SJCRH30 (cell line): Measurements from ENCODE around the gene ITGB7. TPM values are rescaled to one million over a fixed set of nuclear protein-coding genes. Genes with fewer than 3 reads are reported as not detected.
A peak's percentile ranks its signal among the peaks of the same experiment; 100 is the strongest.
"Not testable (repeated sequence)": the region's sequence is repeated elsewhere in the genome, so short reads cannot be mapped to it uniquely, and the experiment has no call there.

Source experiments
- DNase-seq, 2 experiments: peaks; one replicate each; pipeline ENCODE4 v3.0.0-alpha.2; 2015 to 2020
- H3K27ac ChIP-seq: fragments of 250-450 bp; sonication (Bioruptor Pico); 2 replicates; pipeline ENCODE4 v1.5.1; 2020; ENCODE audit warnings: mild to moderate bottlenecking, moderate library complexity
- H3K27me3 ChIP-seq: fragments of 250-450 bp; sonication (Bioruptor Pico); 2 replicates; pipeline ENCODE4 v1.5.1; 2020; ENCODE audit warnings: mild to moderate bottlenecking, moderate library complexity
- H3K36me3 ChIP-seq: fragments of 250-450 bp; sonication (Bioruptor Pico); 2 replicates; pipeline ENCODE4 v1.5.1; 2020; ENCODE audit warnings: mild to moderate bottlenecking, moderate library complexity
- H3K4me1 ChIP-seq: fragments of 250-450 bp; sonication (Bioruptor Pico); 2 replicates; pipeline ENCODE4 v1.5.1; 2020; ENCODE audit warnings: mild to moderate bottlenecking, moderate library complexity
- H3K4me3 ChIP-seq: fragments of 250-450 bp; sonication (Bioruptor Pico); 2 replicates; pipeline ENCODE4 v1.5.1; 2020; ENCODE audit warnings: mild to moderate bottlenecking, moderate library complexity
- H3K9me3 ChIP-seq: fragments of 250-450 bp; sonication (Bioruptor Pico); replicated peaks from 2 replicates; pipeline ENCODE4 v1.5.1; 2020; ENCODE audit warnings: mild to moderate bottlenecking, moderate library complexity
- total RNA-seq: library from RNA; depleted of rRNA; stranded (reverse); fragments of >200 nt; shearing (Covaris generic); gene quantifications from 2 replicates; pipeline ENCODE4 v1.2.3, GENCODE V29; 2014

Gene ITGB7
- total RNA-seq, 1 experiment from 2014 or later, result not detected

DNA sequence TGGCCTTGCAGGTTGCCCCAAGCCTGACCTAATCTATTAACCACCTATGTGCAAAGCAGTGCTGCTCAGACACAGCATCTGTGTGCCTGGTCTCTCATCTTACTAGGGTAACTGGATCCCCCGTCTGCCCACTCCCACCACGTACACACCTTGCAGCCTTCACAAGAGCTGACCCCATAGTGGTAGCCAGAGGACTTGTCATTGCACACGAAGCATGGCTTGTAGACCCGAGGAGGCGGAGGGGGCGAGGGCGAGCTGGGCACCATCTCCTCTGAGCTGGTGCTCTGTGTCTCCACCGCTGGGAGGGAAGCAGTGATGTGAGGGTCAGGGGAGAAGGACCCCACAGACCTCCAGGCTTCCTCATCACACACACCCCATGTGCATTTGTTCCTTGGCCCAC, 8.4 kb upstream of the ITGB7 start:
- Histone ChIP-seq H3K27ac (no peak overlapping the region), H3K4me1 (peaks cover 8% of the 10 kb centered on the region; the same call in 1 of the 2 replicates), H3K36me3 (no peaks in the 10 kb centered on the region), H3K27me3 (peaks cover 11% of the 10 kb centered on the region; the same call in 1 of the 2 replicates), H3K4me3 (no peak overlapping the region), H3K9me3 (no peaks in the 10 kb centered on the region)
- no peak for DNase-seq

DNA sequence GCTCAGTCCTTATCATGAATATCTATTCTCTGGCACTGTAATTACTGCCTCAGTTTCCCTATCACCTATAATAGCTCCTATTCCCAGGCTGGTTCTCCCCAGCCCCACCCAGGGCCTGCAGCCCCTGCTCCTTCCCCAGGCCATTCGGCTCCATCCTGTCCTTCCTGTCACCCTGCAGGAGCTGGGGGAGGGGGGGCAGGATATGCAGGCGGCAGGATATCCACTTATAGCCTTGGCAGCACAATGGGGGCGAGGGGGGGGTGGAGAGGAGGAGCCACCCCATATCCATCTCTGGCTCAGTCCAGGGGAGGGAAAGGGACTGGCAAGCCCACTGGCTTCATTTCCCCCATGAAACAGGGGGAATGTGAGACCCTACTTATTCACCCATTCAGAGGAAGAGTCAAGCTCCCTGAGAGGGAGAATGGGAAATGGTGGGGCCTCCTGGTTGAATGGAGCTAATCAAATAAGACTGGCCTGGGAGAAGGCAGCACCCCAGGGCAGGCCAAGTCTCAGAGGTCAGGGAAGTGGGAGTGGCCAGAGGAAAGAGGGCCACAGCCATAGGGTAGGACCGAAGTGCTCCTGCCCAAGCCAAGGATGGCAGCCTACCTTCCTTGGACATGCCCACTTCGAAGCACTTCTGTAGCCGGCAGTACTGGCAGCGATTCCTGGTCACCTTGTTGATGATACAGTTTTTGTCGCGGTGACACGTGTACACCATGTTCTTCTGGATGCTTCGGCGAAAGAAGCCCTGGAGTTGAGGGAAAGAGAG, 7.8 kb upstream of the ITGB7 start:
- H3K27me3 ChIP-seq, result peaks cover 10% of the 10 kb centered on the region; the same call in 1 of the 2 replicates
- no peak overlapping the region for H3K4me3 ChIP-seq
- H3K27ac ChIP-seq, result no peak overlapping the region
- H3K4me1 ChIP-seq, result peaks cover 8% of the 10 kb centered on the region; the same call in 1 of the 2 replicates
- no peaks in the 10 kb centered on the region for H3K9me3 ChIP-seq
- DNase-seq, result no peak
- no peaks in the 10 kb centered on the region for H3K36me3 ChIP-seq

DNA sequence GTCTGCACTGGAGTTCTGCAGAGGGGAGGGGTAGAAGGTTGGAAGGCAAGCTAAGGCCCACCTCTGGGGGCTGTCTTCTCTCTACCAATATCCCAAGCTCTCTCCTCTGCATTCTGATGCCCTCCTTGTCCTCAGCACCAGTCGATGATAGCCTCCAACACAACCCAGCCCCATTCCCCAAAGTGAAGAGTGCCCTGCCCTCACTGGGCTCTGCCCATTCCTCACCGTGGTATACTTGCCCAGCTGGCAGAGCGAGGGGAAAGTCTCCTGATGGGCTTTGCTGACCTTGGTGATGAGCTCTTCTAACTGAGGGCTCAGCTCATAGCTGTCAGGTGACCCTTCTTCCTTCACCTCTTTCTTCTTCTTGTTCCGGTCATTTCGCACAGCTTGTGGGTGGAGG, 7.2 kb upstream of the ITGB7 start:
- Histone ChIP-seq H3K9me3 (no peaks in the 10 kb centered on the region), H3K4me3 (no peak overlapping the region), H3K4me1 (peaks cover 3% of the 10 kb centered on the region; the same call in 1 of the 2 replicates), H3K27me3 (peaks cover 4% of the 10 kb centered on the region; the same call in 1 of the 2 replicates), H3K27ac (no peak overlapping the region), H3K36me3 (no peaks in the 10 kb centered on the region)
- no peak for DNase-seq

GRCh38 chr12:53213348-53213747, 6.3 kb upstream of the ITGB7 start:
- Histone ChIP-seq H3K27ac (no peak overlapping the region), H3K36me3 (no peaks in the 10 kb centered on the region), H3K9me3 (no peaks in the 10 kb centered on the region), H3K4me1 (no peaks in the 10 kb centered on the region), H3K4me3 (no peak overlapping the region), H3K27me3 (no peaks in the 10 kb centered on the region)
- DNase-seq, result peak; percentile 82 to 86

DNA sequence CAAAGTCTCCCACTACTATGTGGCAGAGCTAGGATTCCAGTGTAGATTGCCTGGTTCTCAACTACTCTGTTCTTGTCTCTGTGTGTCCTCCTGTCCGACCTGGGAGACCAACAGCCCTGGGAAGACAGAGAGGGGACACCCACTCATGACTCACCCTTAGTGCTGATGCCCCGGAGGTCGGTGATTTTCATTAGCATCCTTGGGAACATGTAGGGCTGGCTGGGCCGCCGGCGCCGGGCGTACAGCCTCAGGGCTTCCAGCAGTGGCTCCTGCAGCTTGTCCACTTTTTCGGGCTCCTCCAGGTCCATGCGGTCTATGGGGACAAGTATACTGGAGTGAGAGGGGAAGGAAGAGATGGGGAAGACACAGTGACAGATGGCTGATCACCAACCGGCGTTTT, 5.9 kb upstream of the ITGB7 start:
- H3K4me3 ChIP-seq, result no peak overlapping the region
- no peaks in the 10 kb centered on the region for H3K9me3 ChIP-seq
- no peaks in the 10 kb centered on the region for H3K4me1 ChIP-seq
- no peaks in the 10 kb centered on the region for H3K36me3 ChIP-seq
- no peak for DNase-seq
- no peak overlapping the region for H3K27ac ChIP-seq
- H3K27me3 ChIP-seq, result no peaks in the 10 kb centered on the region

GRCh38 chr12:53211476-53212381, 4.7 kb upstream of the ITGB7 start:
- H3K4me3 ChIP-seq, result no peak overlapping the region
- no peaks in the 10 kb centered on the region for H3K9me3 ChIP-seq
- H3K27ac ChIP-seq, result no peak overlapping the region
- no peaks in the 10 kb centered on the region for H3K36me3 ChIP-seq
- no peaks in the 10 kb centered on the region for H3K27me3 ChIP-seq
- peak in 1 of 2 experiments; percentile 37 for DNase-seq
- peaks cover 1% of the 10 kb centered on the region; the same call in 1 of the 2 replicates for H3K4me1 ChIP-seq

GRCh38 chr12:53210843-53211242, 3.8 kb upstream of the ITGB7 start:
- H3K27me3 ChIP-seq, result no peaks in the 10 kb centered on the region
- peaks cover 10% of the 10 kb centered on the region for H3K4me1 ChIP-seq
- H3K36me3 ChIP-seq, result no peaks in the 10 kb centered on the region
- H3K4me3 ChIP-seq, result no peak overlapping the region
- DNase-seq, result no peak
- no peak overlapping the region for H3K27ac ChIP-seq
- H3K9me3 ChIP-seq, result no peaks in the 10 kb centered on the region

DNA sequence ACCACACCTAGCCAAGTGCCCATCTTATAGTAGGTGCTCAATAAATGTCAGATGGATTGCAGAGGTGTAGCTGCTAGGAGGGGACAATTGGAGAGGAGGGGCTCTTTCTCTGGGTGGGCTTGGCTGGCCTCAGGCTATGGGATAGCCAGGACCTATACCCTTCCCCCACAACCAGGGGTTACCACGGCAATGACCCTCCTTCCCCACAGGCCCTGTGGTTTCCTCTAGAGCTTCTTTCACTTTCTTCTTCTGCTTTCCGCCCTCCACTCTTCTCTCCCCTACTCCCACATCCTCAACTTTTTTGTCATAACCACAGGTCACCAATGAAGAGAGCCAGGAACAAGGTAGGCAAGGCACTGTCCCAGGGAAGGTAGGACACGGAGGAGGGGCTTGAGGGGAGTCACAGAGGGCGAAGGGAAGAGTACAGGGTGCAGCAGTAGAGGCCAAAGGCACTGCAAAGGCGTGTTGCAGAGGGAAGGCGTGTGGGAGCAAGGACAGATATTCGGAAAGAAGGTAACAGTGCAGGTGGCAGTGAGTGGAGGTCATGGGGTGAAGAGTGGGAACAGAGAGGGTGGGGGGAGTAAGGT, 1.9 kb upstream of the ITGB7 start:
- DNase-seq, result no peak
- Histone ChIP-seq H3K4me3 (no peak overlapping the region), H3K27ac (no peak overlapping the region), H3K36me3 (no peaks in the 10 kb centered on the region), H3K9me3 (no peaks in the 10 kb centered on the region), H3K4me1 (peaks cover 10% of the 10 kb centered on the region), H3K27me3 (no peaks in the 10 kb centered on the region)

DNA sequence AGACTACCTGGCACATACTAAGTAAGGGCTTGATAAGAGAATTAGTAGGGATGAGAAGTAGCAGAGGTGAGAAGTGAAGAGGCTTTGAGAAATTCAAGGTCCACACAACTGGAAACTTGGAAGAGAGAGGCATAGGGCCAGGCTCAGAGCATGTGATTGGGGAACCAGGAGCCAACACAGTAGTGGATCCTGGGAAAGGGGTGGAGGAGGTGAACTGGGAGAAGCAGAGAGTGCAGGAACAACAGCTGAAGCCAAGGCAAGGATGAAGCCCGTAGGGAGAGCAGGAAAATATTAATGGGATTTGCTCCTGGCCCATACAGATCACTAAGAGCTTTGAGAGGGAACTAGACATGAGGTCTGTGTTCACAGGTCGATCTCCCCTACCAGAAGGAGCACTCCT, 1.4 kb upstream of the ITGB7 start:
- Histone ChIP-seq H3K27me3 (no peaks in the 10 kb centered on the region), H3K9me3 (no peaks in the 10 kb centered on the region), H3K4me3 (no peak overlapping the region), H3K36me3 (no peaks in the 10 kb centered on the region), H3K4me1 (peaks cover 10% of the 10 kb centered on the region), H3K27ac (no peak overlapping the region)
- no peak for DNase-seq

GRCh38 chr12:53205747-53206419, 1.2 kb downstream of the ITGB7 start:
- Histone ChIP-seq H3K27ac (no peak overlapping the region), H3K27me3 (no peaks in the 10 kb centered on the region), H3K9me3 (no peaks in the 10 kb centered on the region), H3K36me3 (no peaks in the 10 kb centered on the region), H3K4me3 (no peak overlapping the region), H3K4me1 (peaks cover 10% of the 10 kb centered on the region)
- peak; percentile 66 to 70 for DNase-seq

DNA sequence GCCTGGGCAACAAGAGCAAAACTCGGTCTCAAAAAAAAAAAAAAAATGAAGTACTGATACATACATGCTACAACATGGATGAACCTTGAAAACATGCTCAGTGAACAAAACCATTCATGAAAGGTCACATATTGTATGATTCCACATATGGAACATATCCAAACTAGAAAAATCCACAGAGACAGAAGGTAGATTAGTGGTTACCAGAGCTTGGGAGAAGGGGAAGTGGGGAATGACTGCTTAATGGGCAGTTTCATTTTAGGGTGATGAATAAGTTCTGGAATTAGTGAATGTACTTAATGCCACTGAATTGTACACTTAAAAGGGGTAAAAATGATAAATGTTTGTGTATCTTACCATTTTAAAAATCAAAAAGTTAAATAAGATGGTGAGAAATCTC, 2.7 kb downstream of the ITGB7 start:
- no peak for DNase-seq
- Histone ChIP-seq H3K4me3 (no peak overlapping the region), H3K27me3 (no peaks in the 10 kb centered on the region), H3K27ac (no peak overlapping the region), H3K9me3 (no peaks in the 10 kb centered on the region), H3K4me1 (peaks cover 10% of the 10 kb centered on the region), H3K36me3 (no peaks in the 10 kb centered on the region)

GRCh38 chr12:53202316-53202715, 4.7 kb downstream of the ITGB7 start:
- not testable (repeated sequence) for H3K27me3 ChIP-seq, H3K36me3 ChIP-seq

DNA sequence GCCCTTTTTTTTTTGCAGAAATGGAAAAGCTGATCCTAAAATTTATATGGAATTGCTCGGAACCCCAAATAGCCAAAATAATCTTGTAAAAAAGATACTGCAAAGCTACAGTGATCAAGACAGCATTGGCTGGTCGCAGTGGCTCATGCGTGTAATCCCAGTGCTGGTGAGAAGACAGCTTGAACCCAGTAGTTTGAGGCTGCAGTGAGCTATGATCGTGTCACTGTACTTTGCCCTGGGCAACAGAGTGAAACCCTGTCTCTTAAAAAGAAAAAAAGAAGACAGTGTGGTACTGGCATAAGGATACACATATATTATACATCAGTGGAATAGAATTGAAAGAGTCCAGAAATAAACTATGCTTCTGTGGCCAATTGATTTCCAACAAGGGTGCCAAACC, 5.4 kb downstream of the ITGB7 start:
- DNase-seq, result no peak
- H3K36me3 ChIP-seq, result no peaks in the 10 kb centered on the region
- no peak overlapping the region for H3K4me3 ChIP-seq
- no peaks in the 10 kb centered on the region for H3K27me3 ChIP-seq
- peaks cover 7% of the 10 kb centered on the region for H3K4me1 ChIP-seq
- H3K9me3 ChIP-seq, result no peaks in the 10 kb centered on the region
- H3K27ac ChIP-seq, result no peak overlapping the region

More at GRCh38 chr12:53202316-53202715, 4.7 kb downstream of the ITGB7 start:
- not testable (repeated sequence) for H3K9me3 ChIP-seq, DNase-seq, H3K4me1 ChIP-seq, H3K27ac ChIP-seq, H3K4me3 ChIP-seq

GRCh38 chr12:53201177-53201541, 5.9 kb downstream of the ITGB7 start:
- Histone ChIP-seq H3K4me1 (peaks cover 2% of the 10 kb centered on the region), H3K36me3 (no peaks in the 10 kb centered on the region), H3K27me3 (no peaks in the 10 kb centered on the region), H3K9me3 (no peaks in the 10 kb centered on the region), H3K27ac (no peak overlapping the region), H3K4me3 (no peak overlapping the region)
- no peak for DNase-seq
